Mesenteric fat pad (tissue), 1 donor: ENCODE data around the gene KRTAP9-4. TPM values are rescaled to one million over a fixed set of nuclear protein-coding genes. Genes with fewer than 3 reads are reported as not detected.
"Not testable (repeated sequence)": the region's sequence is repeated elsewhere in the genome, so short reads cannot be mapped to it uniquely, and the experiment has no call there.

ENCODE experiments used
- DNase-seq: peaks from one replicate; pipeline ENCODE4 v3.0.0-alpha.2; 2020; ENCODE audit warnings: low spot score
- total RNA-seq: library from RNA; stranded (reverse); fragmentation: NEBNext Ultra II Directional; extraction: Animal tissue kit (Norgen Biotek cat#: 25700); gene quantifications from one replicate; pipeline ENCODE4 v1.2.1, GENCODE V29; 2021
- donor health status: DM: yes; HTN: yes; CAD: no.

Gene KRTAP9-4
- total RNA-seq, 1 donor from 2014 or later = not detected

GRCh38 chr17:41264599-41264998 is 15.1 kb downstream of the KRTAP9-4 start:
- no peak for DNase-seq

GRCh38 chr17:41265078-41265477 is 15.6 kb downstream of the KRTAP9-4 start, which contains the start of gene KRTAP9-6:
Gene KRTAP9-6, plus strand, starts transcription at chr17:41265378. Its CDS starts 0 bp downstream, at chr17:41265378.
- DNase-seq = no peak

GRCh38 chr17:41267711-41268110 is 18.2 kb downstream of the KRTAP9-4 start:
- no peak for DNase-seq

GRCh38 chr17:41271323-41271722 is 21.8 kb downstream of the KRTAP9-4 start:
- not testable (repeated sequence) for DNase-seq

- DNase-seq = no peak
Measured at GRCh38 chr17:41271858-41272257, 22.4 kb downstream of the KRTAP9-4 start.

- not testable (repeated sequence) for DNase-seq
Measured at GRCh38 chr17:41275648-41276190, 26.2 kb downstream of the KRTAP9-4 start, which contains the start of gene KRTAP9-7. Gene KRTAP9-7, plus strand, starts transcription at chr17:41275698. Its CDS starts 0 bp downstream, at chr17:41275698.

- DNase-seq = no peak
Measured at GRCh38 chr17:41278176-41278955, 28.9 kb downstream of the KRTAP9-4 start.

- no peak for DNase-seq
Measured at GRCh38 chr17:41284043-41284442, 34.6 kb downstream of the KRTAP9-4 start.

GRCh38 chr17:41284546-41284945 is 35.1 kb downstream of the KRTAP9-4 start:
- DNase-seq = no peak

- no peak for DNase-seq
Measured at GRCh38 chr17:41287050-41287449, 37.6 kb downstream of the KRTAP9-4 start.

- no peak for DNase-seq
Measured at GRCh38 chr17:41294016-41294415, 44.5 kb downstream of the KRTAP9-4 start.

GRCh38 chr17:41296846-41297245 is 47.4 kb downstream of the KRTAP9-4 start:
- no peak for DNase-seq

GRCh38 chr17:41298458-41299135 is 49.1 kb downstream of the KRTAP9-4 start:
- no peak for DNase-seq

Other genes starting within 250 kb of the KRTAP9-4 start
- not detected for gene KRTAP3-2, start 249.8 kb upstream of the KRTAP9-4 start, total RNA-seq
- gene KRTAP3-1, start 240.6 kb upstream of the KRTAP9-4 start, total RNA-seq = not detected
- not detected for gene KRTAP1-5, start 222.5 kb upstream of the KRTAP9-4 start, total RNA-seq
- gene KRTAP1-4, start 219.5 kb upstream of the KRTAP9-4 start, total RNA-seq = not detected
- gene KRTAP1-3, start 214.8 kb upstream of the KRTAP9-4 start, total RNA-seq = not detected
- not detected for gene KRTAP1-1, start 208.2 kb upstream of the KRTAP9-4 start, total RNA-seq
- not detected for gene KRTAP2-1, start 202.4 kb upstream of the KRTAP9-4 start, total RNA-seq
- gene KRTAP2-2, start 194.5 kb upstream of the KRTAP9-4 start, total RNA-seq = not detected
- not detected for gene KRTAP2-3, start 189.6 kb upstream of the KRTAP9-4 start, total RNA-seq
- gene KRTAP2-4, start 183.8 kb upstream of the KRTAP9-4 start, total RNA-seq = not detected
- gene KRTAP4-7, start 165.5 kb upstream of the KRTAP9-4 start, total RNA-seq = not detected
- not detected for gene KRTAP4-8, start 151.5 kb upstream of the KRTAP9-4 start, total RNA-seq
- gene KRTAP4-16, start 147.5 kb upstream of the KRTAP9-4 start, total RNA-seq = not detected
- gene KRTAP4-9, start 144.3 kb upstream of the KRTAP9-4 start, total RNA-seq = not detected
- gene KRTAP4-11, start 131.3 kb upstream of the KRTAP9-4 start, total RNA-seq = not detected
- not detected for gene KRTAP4-12, start 125.5 kb upstream of the KRTAP9-4 start, total RNA-seq
- gene KRTAP4-6, start 109.1 kb upstream of the KRTAP9-4 start, total RNA-seq = not detected
- gene KRTAP4-5, start 99.9 kb upstream of the KRTAP9-4 start, total RNA-seq = not detected
- not detected for gene KRTAP4-4, start 88.9 kb upstream of the KRTAP9-4 start, total RNA-seq
- not detected for gene KRTAP4-3, start 81.5 kb upstream of the KRTAP9-4 start, total RNA-seq
- not detected for gene KRTAP4-2, start 71.5 kb upstream of the KRTAP9-4 start, total RNA-seq
- gene KRTAP4-1, start 64.8 kb upstream of the KRTAP9-4 start, total RNA-seq = not detected
- gene KRTAP9-1, start 59.8 kb upstream of the KRTAP9-4 start, total RNA-seq = not detected
- not detected for gene KRTAP9-2, start 23.0 kb upstream of the KRTAP9-4 start, total RNA-seq
- gene KRTAP9-3, start 17.2 kb upstream of the KRTAP9-4 start, total RNA-seq = not detected
- gene KRTAP9-8, start 11.7 kb upstream of the KRTAP9-4 start, total RNA-seq = not detected
- not detected for gene KRTAP9-9, start 5.7 kb downstream of the KRTAP9-4 start, total RNA-seq
- not detected for gene KRTAP9-6, start 15.7 kb downstream of the KRTAP9-4 start, total RNA-seq
- not detected for gene KRTAP9-7, start 26.0 kb downstream of the KRTAP9-4 start, total RNA-seq
- gene KRTAP29-1, start 53.2 kb downstream of the KRTAP9-4 start, total RNA-seq = not detected
- not detected for gene KRTAP16-1, start 59.6 kb downstream of the KRTAP9-4 start, total RNA-seq
- gene KRTAP17-1, start 66.0 kb downstream of the KRTAP9-4 start, total RNA-seq = not detected
- gene KRT33A, start 101.1 kb downstream of the KRTAP9-4 start, total RNA-seq = not detected
- not detected for gene KRT33B, start 120.1 kb downstream of the KRTAP9-4 start, total RNA-seq
- gene KRT34, start 132.6 kb downstream of the KRTAP9-4 start, total RNA-seq = not detected
- not detected for gene KRT31, start 147.9 kb downstream of the KRTAP9-4 start, total RNA-seq
- not detected for gene KRT37, start 174.9 kb downstream of the KRTAP9-4 start, total RNA-seq
- not detected for gene KRT38, start 191.3 kb downstream of the KRTAP9-4 start, total RNA-seq
- not detected for gene KRT32, start 217.7 kb downstream of the KRTAP9-4 start, total RNA-seq
- not detected for gene KRT35, start 231.5 kb downstream of the KRTAP9-4 start, total RNA-seq
- gene KRT36, start 240.2 kb downstream of the KRTAP9-4 start, total RNA-seq = not detected